Right lobe of liver (tissue), 4 donors: ENCODE results near the gene TNXB.
"Not testable (repeated sequence)": the region's sequence is repeated elsewhere in the genome, so short reads cannot be mapped to it uniquely, and the experiment has no call there.

Source experiments
- POLR2A ChIP-seq: fragments of 450-650 bp; IDR thresholded peaks from one replicate; pipeline ENCODE4 v1.6.1; 2017; ENCODE audit warnings: antibody characterized with exemption, mild to moderate bottlenecking
- TF ChIP-seq, protein P1 (sequence below), 4 donors: fragments of 200-600 bp in 3 of 4; fragments of 450-650 bp in 1 of 4; IDR thresholded peaks; one replicate each; pipeline versions ENCODE4 v1.5.1 to v1.8.0; 2016 to 2022; ENCODE audit warnings: antibody characterized with exemption in 4 of 4, mild to moderate bottlenecking in 2 of 4
- donor health status: DM: no; HTN: no; CAD: no.
- donor health status: DM: no; HTN: no; CAD: no.
- donor health status: DM: no; HTN: yes; CAD: no.

GRCh38 chr6:32049149-32049548 is 60.0 kb downstream of the TNXB start:
- TF ChIP-seq, protein P1, sequence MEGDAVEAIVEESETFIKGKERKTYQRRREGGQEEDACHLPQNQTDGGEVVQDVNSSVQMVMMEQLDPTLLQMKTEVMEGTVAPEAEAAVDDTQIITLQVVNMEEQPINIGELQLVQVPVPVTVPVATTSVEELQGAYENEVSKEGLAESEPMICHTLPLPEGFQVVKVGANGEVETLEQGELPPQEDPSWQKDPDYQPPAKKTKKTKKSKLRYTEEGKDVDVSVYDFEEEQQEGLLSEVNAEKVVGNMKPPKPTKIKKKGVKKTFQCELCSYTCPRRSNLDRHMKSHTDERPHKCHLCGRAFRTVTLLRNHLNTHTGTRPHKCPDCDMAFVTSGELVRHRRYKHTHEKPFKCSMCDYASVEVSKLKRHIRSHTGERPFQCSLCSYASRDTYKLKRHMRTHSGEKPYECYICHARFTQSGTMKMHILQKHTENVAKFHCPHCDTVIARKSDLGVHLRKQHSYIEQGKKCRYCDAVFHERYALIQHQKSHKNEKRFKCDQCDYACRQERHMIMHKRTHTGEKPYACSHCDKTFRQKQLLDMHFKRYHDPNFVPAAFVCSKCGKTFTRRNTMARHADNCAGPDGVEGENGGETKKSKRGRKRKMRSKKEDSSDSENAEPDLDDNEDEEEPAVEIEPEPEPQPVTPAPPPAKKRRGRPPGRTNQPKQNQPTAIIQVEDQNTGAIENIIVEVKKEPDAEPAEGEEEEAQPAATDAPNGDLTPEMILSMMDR (IDR thresholded peaks at IDR 0.05), result not testable (repeated sequence)
- not testable (repeated sequence) for TF ChIP-seq POLR2A
